ENCODE data around the gene AHCYL1. TPM values are rescaled to one million over a fixed set of nuclear protein-coding genes. Genes with fewer than 3 reads are reported as not detected.

Gene AHCYL1
- total and polyA plus RNA-seq, 2 donors (not counting 3 experiments of a cell fraction or from before 2014, with no cell fraction given) = 49.2 to 74.2 TPM

- H3K27ac ChIP-seq (ENCODE audit: insufficient read depth, low read depth, low read length) = no peak overlapping the region
- no peaks in the 10 kb centered on the region for H3K79me2 ChIP-seq (ENCODE audit: control insufficient read depth, insufficient read depth, low read length)
- peaks cover 11% of the 10 kb centered on the region for H3K4me1 ChIP-seq (ENCODE audit: control insufficient read depth, extremely low read depth, insufficient read depth, low read length)
- ChIA-PET POLR2A (no interaction called here), CTCF (interaction anchor here (0.6 to 0.9 kb wide), 3 partner anchors 43 to 158 kb away, joined by 3 read pairs; partner anchors contain the start of gene AHCYL1)
- no peak overlapping the region for H3K4me3 ChIP-seq (replicated peaks in 1 of 3; ENCODE audit: insufficient read depth in 1 of 3, low read depth in 1 of 3, low read length in 3 of 3)
- peaks cover 0 to 4% of the 10 kb centered on the region in 2 experiments for H3K27me3 ChIP-seq (ENCODE audit: control insufficient read depth in 2 of 2, insufficient read depth in 2 of 2, low read length in 2 of 2)
- BruUV-seq (replicated peaks) = no TSS peak
- no peak overlapping the region for H3K9ac ChIP-seq (replicated peaks; ENCODE audit: extremely low read depth, insufficient read depth, low read length)
- H3K36me3 ChIP-seq (ENCODE audit: control insufficient read depth in 2 of 2, extremely low read depth in 1 of 2, insufficient read depth in 2 of 2, low read length in 2 of 2) = no peaks in the 10 kb centered on the region
- no peak overlapping the region for H2AFZ ChIP-seq (ENCODE audit: low read depth, low read length)
- no peak for FAIRE-seq
- TF ChIP-seq JUN (IDR thresholded peaks at IDR 0.05; ENCODE audit: borderline replicate concordance, insufficient read depth, insufficient read length, low read depth) (no peak), EZH2 (IDR thresholded peaks at IDR 0.05; ENCODE audit: borderline replicate concordance, low read depth, low read length, severe bottlenecking) (no peak), MAX (IDR thresholded peaks at IDR 0.05; ENCODE audit: insufficient read depth, insufficient read length) (no peak), GATA2 (IDR thresholded peaks at IDR 0.05; ENCODE audit: insufficient read depth, insufficient read length, low read depth, low read length) (no peak), FOS (IDR thresholded peaks at IDR 0.05; ENCODE audit: borderline replicate concordance, insufficient read depth, low read length) (no peak), POLR2A (IDR thresholded peaks at IDR 0.05; ENCODE audit: low read depth, low read length) (no peak), MYC (IDR thresholded peaks at IDR 0.05; ENCODE audit: low read depth, low read length) (no peak)
- intact Hi-C loops (cut with micrococcal nuclease) = loop anchor here (2.0 kb wide), 1 partner anchor 25 kb away; the partner anchor contains the start of gene CSF1
- DNase-seq (ENCODE audit: low read depth, low spot score) = no peak
- no peaks in the 10 kb centered on the region for H3K9me1 ChIP-seq (replicated peaks; ENCODE audit: control insufficient read depth, extremely low read depth, insufficient read depth, low read length)
- H3K9me3 ChIP-seq (replicated peaks; ENCODE audit: control insufficient read depth, insufficient read depth, low read length) = no peaks in the 10 kb centered on the region
- dilution Hi-C loops (cut with MboI; ENCODE audit: extremely low pct_ligation_motif_present, low sequenced_read_pairs) = no loop called here
- no peaks in the 10 kb centered on the region for H4K20me1 ChIP-seq (replicated peaks; ENCODE audit: control insufficient read depth, extremely low read depth, insufficient read depth, low read length)
- H3K4me2 ChIP-seq (ENCODE audit: insufficient read depth, low read length) = no peak overlapping the region
These were observed 49.1 kb upstream of the AHCYL1 start for GRCh38 chr1:109935451-109935900.

GRCh38 chr1:109937738-109938137, 46.8 kb upstream of the AHCYL1 start:
- CTCF ChIA-PET = interaction anchor here (1.1 kb wide), 1 partner anchor 9 kb away, joined by 3 read pairs; no protein-coding TSS in a partner anchor
- POLR2A ChIA-PET = no interaction called here
- peaks cover 9% of the 10 kb centered on the region for H3K4me1 ChIP-seq (ENCODE audit: control insufficient read depth, extremely low read depth, insufficient read depth, low read length)
- H3K9me3 ChIP-seq (replicated peaks; ENCODE audit: control insufficient read depth, insufficient read depth, low read length) = no peaks in the 10 kb centered on the region
- H2AFZ ChIP-seq (ENCODE audit: low read depth, low read length) = no peak overlapping the region
- DNase-seq (ENCODE audit: low read depth, low spot score) (no peak), FAIRE-seq (no peak)
- no peaks in the 10 kb centered on the region for H3K79me2 ChIP-seq (ENCODE audit: control insufficient read depth, insufficient read depth, low read length)
- no TSS peak for BruUV-seq (replicated peaks)
- no peak overlapping the region for H3K9ac ChIP-seq (replicated peaks; ENCODE audit: extremely low read depth, insufficient read depth, low read length)
- intact Hi-C loops (cut with micrococcal nuclease) (no loop called here), dilution Hi-C loops (cut with MboI; ENCODE audit: extremely low pct_ligation_motif_present, low sequenced_read_pairs) (no loop called here)
- no peaks in the 10 kb centered on the region for H3K36me3 ChIP-seq (ENCODE audit: control insufficient read depth in 2 of 2, extremely low read depth in 1 of 2, insufficient read depth in 2 of 2, low read length in 2 of 2)
- H3K4me3 ChIP-seq (replicated peaks in 1 of 3; ENCODE audit: insufficient read depth in 1 of 3, low read depth in 1 of 3, low read length in 3 of 3) = no peak overlapping the region
- TF ChIP-seq POLR2AphosphoS5 (IDR thresholded peaks at IDR 0.05; ENCODE audit: insufficient read depth, low read depth, low read length) (no peak), GATA2 (IDR thresholded peaks at IDR 0.05; ENCODE audit: insufficient read depth, insufficient read length, low read depth, low read length) (no peak), MAX (IDR thresholded peaks at IDR 0.05; ENCODE audit: insufficient read depth, insufficient read length) (no peak), EZH2 (IDR thresholded peaks at IDR 0.05; ENCODE audit: borderline replicate concordance, low read depth, low read length, severe bottlenecking) (no peak), FOS (IDR thresholded peaks at IDR 0.05; ENCODE audit: borderline replicate concordance, insufficient read depth, low read length) (no peak), CTCF (IDR thresholded peaks at IDR 0.05; ENCODE audit: extremely low read depth in 1 of 2, insufficient read depth in 1 of 2, low read depth in 1 of 2, low read length in 2 of 2) (no peak), JUN (IDR thresholded peaks at IDR 0.05; ENCODE audit: borderline replicate concordance, insufficient read depth, insufficient read length, low read depth) (no peak), POLR2A (IDR thresholded peaks at IDR 0.05; ENCODE audit: low read depth, low read length) (no peak), MYC (IDR thresholded peaks at IDR 0.05; ENCODE audit: low read depth, low read length) (no peak)
- H3K27me3 ChIP-seq (ENCODE audit: control insufficient read depth in 2 of 2, insufficient read depth in 2 of 2, low read length in 2 of 2) = peaks cover 0 to 4% of the 10 kb centered on the region in 2 experiments
- no peak overlapping the region for H3K27ac ChIP-seq (ENCODE audit: insufficient read depth, low read depth, low read length)
- H3K4me2 ChIP-seq (ENCODE audit: insufficient read depth, low read length) = no peak overlapping the region
- H4K20me1 ChIP-seq (replicated peaks; ENCODE audit: control insufficient read depth, extremely low read depth, insufficient read depth, low read length) = no peaks in the 10 kb centered on the region
- H3K9me1 ChIP-seq (replicated peaks; ENCODE audit: control insufficient read depth, extremely low read depth, insufficient read depth, low read length) = no peaks in the 10 kb centered on the region
